ENCODE measurements around the gene KIF21B.

Gene KIF21B

DNA sequence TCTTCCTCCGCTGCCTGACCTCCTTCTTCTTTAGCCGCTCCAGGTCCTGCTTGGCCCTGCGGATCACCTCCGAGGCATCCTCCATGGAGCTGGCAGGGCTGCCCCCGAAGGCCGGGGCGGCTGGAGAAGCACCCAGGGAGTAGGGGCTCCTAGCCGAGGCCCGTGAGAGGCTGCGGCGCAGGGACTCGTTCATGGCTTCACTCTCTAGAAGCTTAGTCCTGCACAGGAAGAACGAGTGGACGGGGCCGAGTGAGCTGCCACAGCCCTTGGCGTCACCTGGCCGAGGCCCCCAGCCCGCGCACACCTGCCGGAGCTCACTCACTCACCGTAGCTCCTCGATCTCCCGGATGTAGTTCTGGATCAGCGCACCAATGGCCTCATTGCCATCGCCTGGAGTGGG, 23.1 kb downstream of the KIF21B start:
- Histone ChIP-seq H3K36me3 (ENCODE audit: insufficient read depth, low read length) (peaks cover 93% of the 10 kb centered on the region), H3K27me3 (ENCODE audit: insufficient read depth, low read length, poor library complexity) (no peaks in the 10 kb centered on the region), H3K4me1 (ENCODE audit: insufficient read depth, low read length) (no peaks in the 10 kb centered on the region), H3K9ac (ENCODE audit: low read depth, low read length) (no peak overlapping the region), H4K20me1 (ENCODE audit: insufficient read depth, low read length) (peaks cover 20% of the 10 kb centered on the region), H2AFZ (ENCODE audit: low read depth, low read length) (no peak overlapping the region), H3K4me3 (ENCODE audit: low read depth in 1 of 2, low read length in 2 of 2) (no peak overlapping the region), H3K4me2 (ENCODE audit: insufficient read depth, low read length) (no peak overlapping the region), H3K79me2 (ENCODE audit: insufficient read depth, low read length) (no peaks in the 10 kb centered on the region), H3K9me3 (ENCODE audit: insufficient read depth, low read length, severe bottlenecking) (no peaks in the 10 kb centered on the region), H3K27ac (ENCODE audit: low read length) (no peak overlapping the region)
- TF ChIP-seq, protein P1, sequence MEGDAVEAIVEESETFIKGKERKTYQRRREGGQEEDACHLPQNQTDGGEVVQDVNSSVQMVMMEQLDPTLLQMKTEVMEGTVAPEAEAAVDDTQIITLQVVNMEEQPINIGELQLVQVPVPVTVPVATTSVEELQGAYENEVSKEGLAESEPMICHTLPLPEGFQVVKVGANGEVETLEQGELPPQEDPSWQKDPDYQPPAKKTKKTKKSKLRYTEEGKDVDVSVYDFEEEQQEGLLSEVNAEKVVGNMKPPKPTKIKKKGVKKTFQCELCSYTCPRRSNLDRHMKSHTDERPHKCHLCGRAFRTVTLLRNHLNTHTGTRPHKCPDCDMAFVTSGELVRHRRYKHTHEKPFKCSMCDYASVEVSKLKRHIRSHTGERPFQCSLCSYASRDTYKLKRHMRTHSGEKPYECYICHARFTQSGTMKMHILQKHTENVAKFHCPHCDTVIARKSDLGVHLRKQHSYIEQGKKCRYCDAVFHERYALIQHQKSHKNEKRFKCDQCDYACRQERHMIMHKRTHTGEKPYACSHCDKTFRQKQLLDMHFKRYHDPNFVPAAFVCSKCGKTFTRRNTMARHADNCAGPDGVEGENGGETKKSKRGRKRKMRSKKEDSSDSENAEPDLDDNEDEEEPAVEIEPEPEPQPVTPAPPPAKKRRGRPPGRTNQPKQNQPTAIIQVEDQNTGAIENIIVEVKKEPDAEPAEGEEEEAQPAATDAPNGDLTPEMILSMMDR (IDR thresholded peaks at IDR 0.05; ENCODE audit: borderline replicate concordance, extremely low read depth, low read length, poor library complexity, severe bottlenecking) = no peak
- no peak for TF ChIP-seq EZH2 (IDR thresholded peaks at IDR 0.05; ENCODE audit: borderline replicate concordance, low read depth, low read length, severe bottlenecking)
- ATAC-seq (ENCODE audit: insufficient read depth, low read depth) (no peak), DNase-seq (no peak)

DNA sequence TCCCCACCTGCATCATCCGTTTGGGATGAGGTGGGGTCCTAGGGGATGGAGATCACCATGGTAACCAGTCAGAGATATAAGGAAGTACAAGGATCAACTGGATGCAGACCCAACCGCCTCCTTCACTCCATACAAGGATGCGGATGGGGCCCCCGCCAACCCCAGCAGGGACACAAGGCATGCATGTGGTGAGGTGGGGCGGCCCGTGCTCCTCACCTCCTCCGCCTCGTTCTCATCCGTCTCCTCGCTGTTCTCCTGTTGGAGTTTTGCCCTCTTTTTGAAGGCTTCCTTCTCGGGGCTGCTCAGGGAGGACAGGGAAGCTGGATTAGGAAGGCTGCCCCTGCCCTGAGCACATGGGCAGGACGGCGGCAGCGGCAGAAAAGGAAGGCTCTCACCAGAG, 23.8 kb downstream of the KIF21B start:
- no peak overlapping the region for H3K4me3 ChIP-seq (ENCODE audit: low read depth in 1 of 2, low read length in 2 of 2)
- no peak for DNase-seq
- ATAC-seq (ENCODE audit: insufficient read depth, low read depth) = no peak
- TF ChIP-seq, protein P1 (IDR thresholded peaks at IDR 0.05; ENCODE audit: borderline replicate concordance, extremely low read depth, low read length, poor library complexity, severe bottlenecking) = no peak
- no peak for TF ChIP-seq EZH2 (IDR thresholded peaks at IDR 0.05; ENCODE audit: borderline replicate concordance, low read depth, low read length, severe bottlenecking)
- no peak overlapping the region for H3K4me2 ChIP-seq (ENCODE audit: insufficient read depth, low read length)
- H3K79me2 ChIP-seq (ENCODE audit: insufficient read depth, low read length) = no peaks in the 10 kb centered on the region
- peaks cover 93% of the 10 kb centered on the region for H3K36me3 ChIP-seq (ENCODE audit: insufficient read depth, low read length)
- no peak overlapping the region for H2AFZ ChIP-seq (ENCODE audit: low read depth, low read length)
- no peaks in the 10 kb centered on the region for H3K27me3 ChIP-seq (ENCODE audit: insufficient read depth, low read length, poor library complexity)
- peaks cover 24% of the 10 kb centered on the region for H4K20me1 ChIP-seq (ENCODE audit: insufficient read depth, low read length)
- no peak overlapping the region for H3K27ac ChIP-seq (ENCODE audit: low read length)
- H3K9ac ChIP-seq (ENCODE audit: low read depth, low read length) = no peak overlapping the region
- no peaks in the 10 kb centered on the region for H3K9me3 ChIP-seq (ENCODE audit: insufficient read depth, low read length, severe bottlenecking)
- H3K4me1 ChIP-seq (ENCODE audit: insufficient read depth, low read length) = no peaks in the 10 kb centered on the region

DNA sequence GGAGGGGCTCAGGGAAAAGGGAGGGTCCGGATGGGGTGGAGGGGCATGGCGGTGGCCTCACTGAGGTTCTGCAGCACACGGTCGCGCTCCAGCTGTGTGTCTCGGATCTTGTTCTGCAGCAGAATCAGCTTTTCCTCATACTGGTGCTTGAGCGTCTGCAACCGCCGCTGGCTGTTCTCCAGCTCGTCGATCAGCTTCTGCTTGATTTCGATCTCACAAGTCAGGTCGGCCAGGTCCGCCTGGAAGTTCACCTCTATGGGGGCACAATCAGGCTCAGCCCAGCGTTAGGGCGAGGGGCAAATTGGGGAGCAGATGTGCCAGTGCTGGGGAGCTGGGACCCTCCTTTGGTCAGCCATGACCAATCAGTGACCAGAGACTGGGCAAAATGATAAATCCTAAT, 25.2 kb downstream of the KIF21B start:
- Histone ChIP-seq H3K79me2 (ENCODE audit: insufficient read depth, low read length) (no peaks in the 10 kb centered on the region), H2AFZ (ENCODE audit: low read depth, low read length) (no peak overlapping the region), H3K36me3 (ENCODE audit: insufficient read depth, low read length) (peaks cover 92% of the 10 kb centered on the region), H3K9me3 (ENCODE audit: insufficient read depth, low read length, severe bottlenecking) (no peaks in the 10 kb centered on the region), H3K27ac (ENCODE audit: low read length) (no peak overlapping the region), H3K27me3 (ENCODE audit: insufficient read depth, low read length, poor library complexity) (no peaks in the 10 kb centered on the region), H4K20me1 (ENCODE audit: insufficient read depth, low read length) (peaks cover 18% of the 10 kb centered on the region; the same call in 1 of the 2 replicates), H3K9ac (ENCODE audit: low read depth, low read length) (no peak overlapping the region), H3K4me1 (ENCODE audit: insufficient read depth, low read length) (no peaks in the 10 kb centered on the region), H3K4me3 (ENCODE audit: low read depth in 1 of 2, low read length in 2 of 2) (no peak overlapping the region), H3K4me2 (ENCODE audit: insufficient read depth, low read length) (no peak overlapping the region)
- TF ChIP-seq EZH2 (IDR thresholded peaks at IDR 0.05; ENCODE audit: borderline replicate concordance, low read depth, low read length, severe bottlenecking) = no peak
- TF ChIP-seq, protein P1 (IDR thresholded peaks at IDR 0.05; ENCODE audit: borderline replicate concordance, extremely low read depth, low read length, poor library complexity, severe bottlenecking) = no peak
- DNase-seq = no peak
- no peak for ATAC-seq (ENCODE audit: insufficient read depth, low read depth)

Data from DND-41 (cell line).